ENCODE results near the gene MS4A15. TPM values are rescaled to one million over a fixed set of nuclear protein-coding genes. Genes with fewer than 3 reads are reported as not detected.

MS4A15 gene
- total RNA-seq, 4 donors from 2014 or later, result not detected

DNA sequence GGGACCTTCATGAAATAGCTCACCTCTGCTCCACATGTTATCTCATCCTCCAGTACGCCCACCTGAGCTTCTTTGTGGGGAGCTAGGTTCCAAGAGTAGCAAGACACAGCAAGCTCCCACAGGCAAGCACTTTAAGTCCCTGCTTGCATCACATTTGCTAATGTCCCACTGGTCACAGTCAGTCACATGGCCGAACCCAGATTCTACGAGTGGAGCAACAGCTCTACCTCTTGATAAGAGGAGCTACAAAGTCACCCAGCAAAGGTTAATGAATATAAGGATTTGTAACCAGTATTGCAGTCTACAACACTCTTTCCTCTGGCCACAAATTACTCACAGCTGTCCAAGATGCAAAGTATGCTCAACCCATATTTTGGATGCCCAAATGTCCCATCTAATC is 15.2 kb upstream of the MS4A15 start:
- Histone ChIP-seq H3K9me3 (no peaks in the 10 kb centered on the region), H3K4me1 (no peaks in the 10 kb centered on the region), H3K36me3 (no peaks in the 10 kb centered on the region), H3K27me3 (peaks cover 0 to 5% (median 0%) of the 10 kb centered on the region in 4 donors), H3K27ac (no peak overlapping the region), H3K4me3 (no peak overlapping the region)
- TF ChIP-seq POLR2A (IDR thresholded peaks at IDR 0.05), result no peak
- WGBS, 2 donors, result 76 to 85% methylated on average over 2 to 3 of the region's 3 CpGs
- intact Hi-C loops (cut with DNase I), result no loop called here
- DNase-seq, result no peak

- H3K27me3 ChIP-seq, result peaks cover 0 to 5% (median 0%) of the 10 kb centered on the region in 4 donors
- TF ChIP-seq POLR2A (IDR thresholded peaks at IDR 0.05) (no peak), CTCF (IDR thresholded peaks at IDR 0.05) (no peak)
- H3K4me3 ChIP-seq, result no peak overlapping the region
- H3K27ac ChIP-seq, result no peak overlapping the region
- no peak for DNase-seq
- no peaks in the 10 kb centered on the region for H3K9me3 ChIP-seq
- no peaks in the 10 kb centered on the region for H3K4me1 ChIP-seq
- H3K36me3 ChIP-seq, result no peaks in the 10 kb centered on the region
- intact Hi-C loops (cut with DNase I), result no loop called here
- 80 to 100% methylated on average over 1 of the region's 1 CpG for whole genome bisulfite sequencing, 2 donors
Measured at GRCh38 chr11:60743058-60743457, 13.6 kb upstream of the MS4A15 start.

- Histone ChIP-seq H3K36me3 (no peaks in the 10 kb centered on the region), H3K4me1 (no peaks in the 10 kb centered on the region), H3K27ac (no peak overlapping the region), H3K27me3 (peaks cover 0 to 5% (median 0%) of the 10 kb centered on the region in 4 donors), H3K4me3 (no peak overlapping the region), H3K9me3 (no peaks in the 10 kb centered on the region)
- 83 to 85% methylated on average over 5 of the region's 5 CpGs for WGBS, 2 donors
- no peak for DNase-seq
- TF ChIP-seq POLR2A (IDR thresholded peaks at IDR 0.05) (no peak), CTCF (IDR thresholded peaks at IDR 0.05) (no peak)
- intact Hi-C loops (cut with DNase I), result no loop called here
Measured at GRCh38 chr11:60744114-60744513, 12.6 kb upstream of the MS4A15 start.

GRCh38 chr11:60747359-60747873 is 9.3 kb upstream of the MS4A15 start:
- intact Hi-C loops (cut with DNase I), result no loop called here
- no peak overlapping the region for H3K4me3 ChIP-seq
- no peaks in the 10 kb centered on the region for H3K9me3 ChIP-seq
- H3K4me1 ChIP-seq, result no peaks in the 10 kb centered on the region
- peaks cover 0 to 30% (median 0%) of the 10 kb centered on the region in 4 donors for H3K27me3 ChIP-seq
- H3K36me3 ChIP-seq, result no peaks in the 10 kb centered on the region
- no peak overlapping the region for H3K27ac ChIP-seq
- TF ChIP-seq POLR2A (IDR thresholded peaks at IDR 0.05), result no peak
- TF ChIP-seq CTCF (IDR thresholded peaks at IDR 0.05), result no peak
- 89 to 95% methylated on average over 14 of the region's 14 CpGs for WGBS, 2 donors
- DNase-seq, result no peak

- Histone ChIP-seq H3K4me3 (no peak overlapping the region), H3K27ac (no peak overlapping the region), H3K36me3 (no peaks in the 10 kb centered on the region), H3K27me3 (peaks cover 0 to 36% (median 0%) of the 10 kb centered on the region in 4 donors), H3K9me3 (no peaks in the 10 kb centered on the region), H3K4me1 (no peaks in the 10 kb centered on the region)
- DNase-seq, result no peak
- TF ChIP-seq CTCF (IDR thresholded peaks at IDR 0.05) (no peak), POLR2A (IDR thresholded peaks at IDR 0.05) (no peak)
- WGBS, 2 donors, result 85 to 100% methylated on average over 1 to 13 of the region's 17 CpGs
- intact Hi-C loops (cut with DNase I), result no loop called here
Measured at GRCh38 chr11:60748225-60748624, 8.4 kb upstream of the MS4A15 start.

GRCh38 chr11:60748821-60749220 is 7.8 kb upstream of the MS4A15 start:
- H3K36me3 ChIP-seq, result no peaks in the 10 kb centered on the region

More at GRCh38 chr11:60748821-60749220, 7.8 kb upstream of the MS4A15 start:
- WGBS, 2 donors, result 57 to 58% methylated on average over 6 to 7 of the region's 8 CpGs
- TF ChIP-seq CTCF (IDR thresholded peaks at IDR 0.05) (no peak), POLR2A (IDR thresholded peaks at IDR 0.05) (no peak)
- Histone ChIP-seq H3K27me3 (peaks cover 0 to 40% (median 0%) of the 10 kb centered on the region in 4 donors), H3K4me3 (no peak overlapping the region), H3K9me3 (no peaks in the 10 kb centered on the region), H3K27ac (no peak overlapping the region), H3K4me1 (no peaks in the 10 kb centered on the region)
- intact Hi-C loops (cut with DNase I), result no loop called here
- DNase-seq, result no peak

Measured in esophagus squamous epithelium (tissue), 5 donors.